Heart left ventricle (tissue), 13 donors: ENCODE data around the gene BDP1.

Experiments used
- POLR2A ChIP-seq, 2 donors: fragments of 450-650 bp; IDR thresholded peaks; one replicate each; pipeline ENCODE4 v1.6.1; 2017; ENCODE audit warnings: antibody characterized with exemption in 2 of 2, mild to moderate bottlenecking in 2 of 2, moderate library complexity in 2 of 2
- TF ChIP-seq, protein P1 (sequence below), 12 donors: fragments of 200-600 bp; sonication (generic) in 4 of 12; IDR thresholded peaks; one replicate each; pipeline versions ENCODE4 v1.5.0 to v1.8.0; 2018 to 2022; ENCODE audit warnings: antibody characterized with exemption in 12 of 12, mild to moderate bottlenecking in 5 of 12
- donor health status: ischemic (EF 13 %, LVEDD 7.1; RV severe dilation, severe dysfunction).
- donor health status: DM: no; HTN: yes; CAD: no.
- donor health status: DM: no; HTN: no; CAD: no.
- donor health status: ischemic (EF 25% LVEDD 6.9; RV normal size, moderate dysfunction).
- donor health status: ischemic (EF 25% LVEDD 5.7; RV mildly dilated, moderate dysfunction).
- donor health status: ischemic (EF 35%, LVEDD 5.7; RV mildly dilated, moderate dysfunction).
- donor health status: nonischemic (EF 11% LVEDD 7.7; RV severe dilation, severe dysfunction).
- donor health status: DM: yes; HTN: yes; CAD: no.
- donor health status: PGD.
- donor health status: ischemic (EF 29% LVEDD 5.4; RV normal size, mild dysfunction).
- donor health status: nonischemic (EF 23%, LVEDD 6.1; RV moderate dilation, normal function).

DNA sequence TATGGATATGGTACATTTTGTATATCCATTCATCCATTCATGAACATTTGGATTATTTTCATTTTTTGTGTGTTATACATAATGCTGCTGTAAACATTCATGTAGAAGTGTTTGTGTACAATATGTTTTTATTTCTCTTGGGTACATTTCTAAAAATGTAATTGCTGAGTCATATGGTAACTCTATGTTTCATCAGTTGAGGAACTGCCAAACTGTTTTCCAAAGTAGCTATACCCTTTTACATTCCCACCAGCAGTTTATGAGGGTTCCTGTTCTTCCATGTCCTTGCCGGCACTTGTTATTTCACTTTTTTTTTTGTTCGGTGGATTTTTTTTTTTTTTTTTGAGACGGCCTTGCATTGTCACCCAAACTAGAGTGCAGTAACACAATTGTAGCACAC lies 77.7 kb downstream of the BDP1 start:
- TF ChIP-seq, protein P1, sequence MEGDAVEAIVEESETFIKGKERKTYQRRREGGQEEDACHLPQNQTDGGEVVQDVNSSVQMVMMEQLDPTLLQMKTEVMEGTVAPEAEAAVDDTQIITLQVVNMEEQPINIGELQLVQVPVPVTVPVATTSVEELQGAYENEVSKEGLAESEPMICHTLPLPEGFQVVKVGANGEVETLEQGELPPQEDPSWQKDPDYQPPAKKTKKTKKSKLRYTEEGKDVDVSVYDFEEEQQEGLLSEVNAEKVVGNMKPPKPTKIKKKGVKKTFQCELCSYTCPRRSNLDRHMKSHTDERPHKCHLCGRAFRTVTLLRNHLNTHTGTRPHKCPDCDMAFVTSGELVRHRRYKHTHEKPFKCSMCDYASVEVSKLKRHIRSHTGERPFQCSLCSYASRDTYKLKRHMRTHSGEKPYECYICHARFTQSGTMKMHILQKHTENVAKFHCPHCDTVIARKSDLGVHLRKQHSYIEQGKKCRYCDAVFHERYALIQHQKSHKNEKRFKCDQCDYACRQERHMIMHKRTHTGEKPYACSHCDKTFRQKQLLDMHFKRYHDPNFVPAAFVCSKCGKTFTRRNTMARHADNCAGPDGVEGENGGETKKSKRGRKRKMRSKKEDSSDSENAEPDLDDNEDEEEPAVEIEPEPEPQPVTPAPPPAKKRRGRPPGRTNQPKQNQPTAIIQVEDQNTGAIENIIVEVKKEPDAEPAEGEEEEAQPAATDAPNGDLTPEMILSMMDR (IDR thresholded peaks at IDR 0.05), result no peak
- no peak for TF ChIP-seq POLR2A (IDR thresholded peaks at IDR 0.05)
